GM12878 (cell line): ENCODE measurements around the gene FRS3. TPM values are rescaled to one million over a fixed set of nuclear protein-coding genes. Genes with fewer than 3 reads are reported as not detected.

Experiments
- ATAC-seq: fragments of 200-7000 bp; cut with Tn5 transposase; 3 replicates; pipeline ENCODE4 v1.9.1; 2020; ENCODE audit warnings: mild to moderate bottlenecking, moderate library complexity
- BruUV-seq: library from RNA; stranded (reverse); fragments of 400-500 nt; replicated peaks from 2 replicates; lab custom pipeline; 2021; lab: Mats Ljungman, UMichigan
- CTCF ChIA-PET: fragments of 300-600 bp; sonication (Branson Sonifier 250); formaldehyde crosslinking; extraction: SDS; loops from one replicate; lab custom pipeline; 2021; ENCODE audit warnings: inconsistent platforms; lab: Yijun Ruan, JAX
- POLR2A ChIA-PET: fragments of 350-600 bp; formaldehyde crosslinking; extraction: SDS; loops from one replicate; lab custom pipeline; 2021; ENCODE audit warnings: inconsistent platforms; lab: Charles Lee
- RAD21 ChIA-PET: fragments of 300-600 bp; sonication (Branson Sonifier 250); formaldehyde crosslinking; loops from one replicate; lab custom pipeline; 2023; ENCODE audit warnings: antibody characterized with exemption; ENCODE audit not compliant: unreplicated experiment; lab: Charles Lee
- SMC1A ChIA-PET: fragments of 300-600 bp; sonication (Branson Sonifier 250); formaldehyde crosslinking; loops from one replicate; lab custom pipeline; 2023; ENCODE audit not compliant: unreplicated experiment, uncharacterized antibody; lab: Charles Lee
- DNase-seq: peaks from one replicate; pipeline ENCODE4 v3.0.0-alpha.2; 2011; ENCODE audit warnings: low read depth, low spot score
- FAIRE-seq: peaks from 3 replicates; lab custom pipeline; 2011; peaks lifted over from hg19 to GRCh38; lab: Jason Lieb, UNC
- H2AFZ ChIP-seq: 2 replicates; pipeline ENCODE4 v1.6.0; 2011; ENCODE audit warnings: low read depth, low read length, control low read depth; ENCODE audit not compliant: control insufficient read depth
- H3K27ac ChIP-seq: 2 replicates; pipeline ENCODE4 v1.5.1; 2011; ENCODE audit warnings: control low read depth; ENCODE audit not compliant: control insufficient read depth, insufficient read depth
- H3K27me3 ChIP-seq, 2 experiments: replicated peaks in 1 of 2; 2 replicates each; pipeline versions ENCODE4 v1.6.0 to v1.6.1; 2011; ENCODE audit warnings: low read length in 1 of 2; ENCODE audit not compliant: control insufficient read depth in 2 of 2, insufficient read depth in 2 of 2
- H3K36me3 ChIP-seq, 2 experiments: 2 replicates each; pipeline ENCODE4 v1.5.1; 2011; ENCODE audit warnings: low read length in 1 of 2; ENCODE audit not compliant: control insufficient read depth in 2 of 2, insufficient read depth in 2 of 2
- H3K4me1 ChIP-seq: 2 replicates; pipeline ENCODE4 v1.6.1; 2011; ENCODE audit warnings: mild to moderate bottlenecking, low read length, moderate library complexity, mixed read lengths; ENCODE audit not compliant: control insufficient read depth, insufficient read depth
- H3K4me2 ChIP-seq: 2 replicates; pipeline ENCODE4 v1.6.0; 2011; ENCODE audit warnings: control low read depth; ENCODE audit not compliant: control insufficient read depth, insufficient read depth
- H3K4me3 ChIP-seq: fragments of 200-600 bp; sonication (generic); 2 replicates; pipeline ENCODE4 v1.5.1; 2016
- H3K79me2 ChIP-seq: 2 replicates; pipeline ENCODE4 v1.6.0; 2011; ENCODE audit warnings: low read length; ENCODE audit not compliant: control insufficient read depth, insufficient read depth
- H3K9ac ChIP-seq: 2 replicates; pipeline ENCODE4 v1.8.0; 2011; ENCODE audit warnings: low read length, control low read depth, mixed read lengths; ENCODE audit not compliant: control insufficient read depth, insufficient read depth
- H3K9me3 ChIP-seq: replicated peaks from 3 replicates; pipeline ENCODE4 v1.5.1; 2011; ENCODE audit warnings: mild to moderate bottlenecking, low read length; ENCODE audit not compliant: control insufficient read depth, insufficient read depth
- H4K20me1 ChIP-seq: 2 replicates; pipeline ENCODE4 v1.6.0; 2011; ENCODE audit not compliant: control insufficient read depth, insufficient read depth
- EED ChIP-seq: sonication (generic); IDR thresholded peaks from 2 replicates; pipeline ENCODE4 v1.6.1; 2016; ENCODE audit warnings: antibody characterized with exemption, low read depth
- ELK1 ChIP-seq: IDR thresholded peaks from 2 replicates; pipeline ENCODE4 v1.6.1; 2012; ENCODE audit warnings: low read depth, low read length, improper control_type of control experiment
- HSF1 ChIP-seq: fragments of 150-350 bp; IDR thresholded peaks from 2 replicates; pipeline ENCODE4 v1.6.1; 2014; ENCODE audit warnings: mild to moderate bottlenecking, low read depth, low read length
- LARP7 ChIP-seq: fragments of 450-650 bp; IDR thresholded peaks from 2 replicates; pipeline ENCODE4 v1.6.1; 2017; ENCODE audit warnings: mild to moderate bottlenecking
- PAX5 ChIP-seq: IDR thresholded peaks from 2 replicates; pipeline ENCODE4 v1.6.1; 2011; ENCODE audit warnings: low read depth, low read length, borderline replicate concordance
- PRDM15 ChIP-seq: fragments of 450-650 bp; formaldehyde crosslinking; IDR thresholded peaks from 2 replicates; pipeline ENCODE4 v1.4.0; 2020; ENCODE audit warnings: mild to moderate bottlenecking, moderate library complexity
- RELA ChIP-seq: fragments of 450-650 bp; IDR thresholded peaks from 2 replicates; pipeline ENCODE4 v1.8.0; 2014; ENCODE audit warnings: borderline replicate concordance; ENCODE audit not compliant: partially characterized antibody
- REST ChIP-seq: IDR thresholded peaks from 2 replicates; pipeline ENCODE4 v1.6.1; 2012; ENCODE audit warnings: mild to moderate bottlenecking, low read depth, low read length
- SUZ12 ChIP-seq: fragments of 200-600 bp; sonication (generic); IDR thresholded peaks from one replicate; pipeline ENCODE4 v1.6.1; 2018; ENCODE audit warnings: antibody characterized with exemption, mild to moderate bottlenecking; ENCODE audit not compliant: unreplicated experiment
- USF1 ChIP-seq: IDR thresholded peaks from 2 replicates; pipeline ENCODE4 v1.6.1; 2011; ENCODE audit warnings: borderline replicate concordance, low read depth, mild to moderate bottlenecking, moderate library complexity, mixed read lengths, low read length; ENCODE audit not compliant: insufficient read depth; ENCODE audit errors: extremely low read length
- WGBS: methylation state at CpG from one replicate; pipeline ENCODE4 v1.1.6; 2016; ENCODE audit warnings: low lambda C conversion rate; ENCODE audit not compliant: insufficient replicate concordance, insufficient coverage; ENCODE audit errors: missing lambda C conversion rate; 5-methylcytosine and 5-hydroxymethylcytosine counted together
- in situ Hi-C: fragments of 300-500 bp; cut with MboI; formaldehyde crosslinking; loops from 9 replicates; pipeline ENCODE4 v1.14.3; 2018; ENCODE audit warnings: mixed read lengths
- intact Hi-C: fragments of 100-400 bp; cut with micrococcal nuclease; formaldehyde crosslinking; loops from one replicate; pipeline ENCODE4 v1.14.2; 2022; ENCODE audit not compliant: unreplicated experiment
- polyA plus RNA-seq, 11 experiments: library from polyadenylated mRNA; depleted of rRNA in 4 of 11; unstranded in 6 of 11; stranded (reverse) in 5 of 11; fragments of >200 nt; fragmentation: Nextera tagmentation in 4 of 11; fragmentation: Illumina TruSeq in 1 of 11; extraction: Ambion mirVana in 4 of 11; extraction: Trizol in 1 of 11; gene quantifications; 1 replicate in 1 of 11; 2 replicates in 10 of 11; pipeline versions ENCODE4 v1.2.1 to v1.2.3, GENCODE V29; 2011 to 2016; ENCODE audit warnings: inconsistent platforms in 2 of 11, missing spikeins in 2 of 11, low read depth in 1 of 11
- total RNA-seq, 4 experiments: library from RNA; depleted of rRNA in 3 of 4; stranded (reverse); fragments of >200 nt in 3 of 4; fragmentation: Illumina TruSeq in 1 of 4; extraction: Trizol in 1 of 4; gene quantifications; 2 replicates each; pipeline versions ENCODE4 v1.2.1 to v1.2.3, GENCODE V29; 2013 to 2021

The FRS3 gene
- total and polyA plus RNA-seq, 10 of the 15 experiments (the other 5 are each of a cell fraction or from before 2014, with no cell fraction given): 0.05 to 3.4 (median 1.5) TPM

- DNase-seq (no peak), FAIRE-seq (no peak), ATAC-seq (no peak)
- Histone ChIP-seq H3K9ac (no peak overlapping the region), H2AFZ (no peak overlapping the region), H3K79me2 (peaks cover 27% of the 10 kb centered on the region), H3K36me3 (no peaks in the 10 kb centered on the region), H3K4me1 (no peaks in the 10 kb centered on the region; the same call in 1 of the 2 replicates), H3K4me2 (no peak overlapping the region), H3K4me3 (no peak overlapping the region), H3K9me3 (no peaks in the 10 kb centered on the region), H3K27ac (no peak overlapping the region), H4K20me1 (no peaks in the 10 kb centered on the region), H3K27me3 (no peaks in the 10 kb centered on the region; a peak in 1 of 4 replicates)
- 66% methylated on average over 13 of the region's 13 CpGs for WGBS
- intact Hi-C loops (loop anchor here (10.0 kb wide), 1 partner anchor 662 kb away; the partner anchor contains the start of genes NFYA and OARD1), in situ Hi-C loops (no loop called here)
- ChIA-PET POLR2A (interaction anchor here (0.6 kb wide), 1 partner anchor 60 kb away, joined by 3 read pairs; no protein-coding TSS in a partner anchor), SMC1A (interaction anchor here (1.2 kb wide), 1 partner anchor 135 kb away, joined by 3 read pairs; no protein-coding TSS in a partner anchor), CTCF (interaction anchor here (1.0 kb wide), 2 partner anchors 32 to 185 kb away, joined by 3 to 4 read pairs; no protein-coding TSS in a partner anchor), RAD21 (interaction anchor here (2.4 kb wide), 1 partner anchor 31 kb away, joined by 10 read pairs; no protein-coding TSS in a partner anchor)
- BruUV-seq: no TSS peak
- TF ChIP-seq REST (no peak), PAX5 (no peak), LARP7 (no peak), PRDM15 (CRISPR knock-in tag) (no peak), SUZ12 (no peak), USF1 (no peak), RELA (no peak), HSF1 (no peak), EED (no peak), ELK1 (no peak)
These were observed 42.7 kb downstream of the FRS3 start for GRCh38 chr6:41736800-41737555.
